Neural progenitor cell (in vitro differentiated cells): Measurements from ENCODE around the gene SNAPC2.
"Not testable (repeated sequence)": the region's sequence is repeated elsewhere in the genome, so short reads cannot be mapped to it uniquely, and the experiment has no call there.

ENCODE experiments used
- CTCF ChIP-seq: fragments of 200-600 bp; sonication (generic); IDR thresholded peaks from 2 replicates; pipeline ENCODE4 v1.5.1; 2017; ENCODE audit warnings: antibody characterized with exemption, mild to moderate bottlenecking
- EZH2 ChIP-seq: fragments of 200-600 bp; sonication (generic); IDR thresholded peaks from 2 replicates; pipeline ENCODE4 v1.6.1; 2017; ENCODE audit warnings: antibody characterized with exemption, mild to moderate bottlenecking, moderate library complexity

GRCh38 chr19:7961082-7961481 lies 40.9 kb downstream of the SNAPC2 start:
- not testable (repeated sequence) for TF ChIP-seq CTCF, EZH2
